Activated CD4-positive, alpha-beta memory T cell treated with anti-CD3 and anti-CD28 coated beads, Interleukin-2, amount 10 ng/mL, durations not matched to agents 7 days and 5 days (primary cell): Measurements from ENCODE around the gene ATOH7. TPM values are rescaled to one million over a fixed set of nuclear protein-coding genes. Genes with fewer than 3 reads are reported as not detected.

ENCODE experiments used
- CTCF ChIA-PET: fragments of 350-600 bp; sonication (Branson Sonifier 250); formaldehyde crosslinking; loops from one replicate; lab custom pipeline; 2021; ENCODE audit warnings: antibody characterized with exemption, inconsistent platforms; lab: Charles Lee
- POLR2A ChIA-PET: fragments of 350-600 bp; sonication (Branson Sonifier 250); formaldehyde crosslinking; loops from one replicate; lab custom pipeline; 2021; ENCODE audit warnings: antibody characterized with exemption; lab: Charles Lee
- DNase-seq: peaks from one replicate; pipeline ENCODE4 v3.0.0-alpha.2; 2020
- H3K27ac Mint-ChIP-seq: one replicate; pipeline ENCODE4 v1.8.0; 2021; ENCODE audit warnings: mild to moderate bottlenecking, mixed read lengths
- H3K27me3 Mint-ChIP-seq: one replicate; pipeline ENCODE4 v1.8.0; 2021; ENCODE audit warnings: mixed read lengths
- H3K36me3 Mint-ChIP-seq: one replicate; pipeline ENCODE4 v1.8.0; 2021; ENCODE audit warnings: low read depth, mixed read lengths
- H3K4me1 Mint-ChIP-seq: one replicate; pipeline ENCODE4 v1.8.0; 2021; ENCODE audit warnings: mixed read lengths
- H3K4me3 Mint-ChIP-seq: one replicate; pipeline ENCODE4 v1.8.0; 2021; ENCODE audit warnings: mild to moderate bottlenecking, mixed read lengths
- H3K9me3 Mint-ChIP-seq: one replicate; pipeline ENCODE4 v1.8.0; 2021; ENCODE audit warnings: mixed read lengths
- total RNA-seq, 2 experiments: library from RNA; stranded (reverse); gene quantifications; one replicate each; pipeline ENCODE4 v1.2.3, GENCODE V29; 2021

Gene ATOH7
- total RNA-seq, 2 experiments from 2014 or later, result not detected

DNA sequence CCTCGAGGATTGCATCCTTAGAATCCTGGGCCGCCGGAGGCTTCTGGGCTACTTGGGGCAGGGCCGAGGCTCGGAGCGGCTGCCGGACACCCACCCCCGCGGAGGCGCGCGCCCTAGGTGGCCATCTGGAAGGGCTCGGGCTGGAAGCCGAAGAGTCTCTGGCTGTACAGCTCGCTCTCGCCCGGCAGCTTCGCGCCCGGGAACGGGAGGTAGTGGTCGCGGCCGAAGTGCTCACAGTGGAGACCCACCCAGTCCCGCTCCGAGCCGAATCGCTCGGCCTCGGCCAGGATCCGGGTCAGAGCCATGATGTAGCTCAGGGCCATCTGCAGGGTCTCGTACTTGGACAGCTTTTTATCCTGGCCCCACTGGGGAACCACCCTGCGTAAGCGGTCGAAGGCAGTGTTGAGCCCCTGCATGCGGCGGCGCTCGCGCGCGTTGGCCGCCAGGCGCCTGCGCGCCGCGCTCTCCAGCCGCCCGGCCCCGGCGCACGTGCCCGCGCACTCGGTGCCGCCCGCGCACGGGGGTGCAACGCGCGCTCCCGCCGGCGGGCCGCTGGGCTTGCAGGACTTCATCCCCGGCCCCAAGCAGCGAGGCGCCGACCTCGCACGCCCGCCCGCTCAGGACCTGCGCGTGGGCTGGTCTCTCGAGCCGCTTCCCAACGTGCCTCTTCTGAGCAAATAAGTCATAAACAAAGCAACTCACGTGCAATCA lies 652 bp downstream of the ATOH7 start:
- Mint-ChIP-seq H3K4me1 (peaks cover 9% of the 10 kb centered on the region), H3K27me3 (peaks cover 44% of the 10 kb centered on the region), H3K4me3 (peak overlapping the region; percentile 62), H3K9me3 (no peaks in the 10 kb centered on the region), H3K36me3 (no peaks in the 10 kb centered on the region), H3K27ac (no peak overlapping the region)
- CTCF ChIA-PET, result interaction anchor here (0.9 to 2.9 kb wide), 4 partner anchors 14 to 101 kb away, joined by 3 to 11 read pairs (median 6); partner anchors contain the start of genes HNRNPH3 and PBLD
- peak; percentile 28 for DNase-seq
- POLR2A ChIA-PET, result no interaction called here

DNA sequence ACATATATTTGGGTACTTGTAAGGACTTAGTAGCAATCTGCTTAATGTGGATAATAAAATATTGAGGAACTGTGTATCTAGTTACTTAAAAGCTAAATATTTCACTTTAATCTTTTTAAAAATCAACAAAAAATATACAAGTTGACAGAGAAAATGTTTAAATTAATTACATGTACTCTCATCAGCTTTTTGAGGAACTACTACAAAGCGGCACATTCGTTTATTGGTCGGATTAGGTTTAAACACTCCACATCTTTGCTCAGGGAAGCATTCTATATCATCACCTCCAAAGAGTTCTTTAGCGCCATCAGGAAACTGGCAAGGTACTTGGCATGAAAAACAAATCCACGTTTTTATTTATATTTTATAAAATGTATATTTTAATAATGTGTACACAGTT lies 1.6 kb downstream of the ATOH7 start:
- POLR2A ChIA-PET, result no interaction called here
- no peak for DNase-seq

DNA sequence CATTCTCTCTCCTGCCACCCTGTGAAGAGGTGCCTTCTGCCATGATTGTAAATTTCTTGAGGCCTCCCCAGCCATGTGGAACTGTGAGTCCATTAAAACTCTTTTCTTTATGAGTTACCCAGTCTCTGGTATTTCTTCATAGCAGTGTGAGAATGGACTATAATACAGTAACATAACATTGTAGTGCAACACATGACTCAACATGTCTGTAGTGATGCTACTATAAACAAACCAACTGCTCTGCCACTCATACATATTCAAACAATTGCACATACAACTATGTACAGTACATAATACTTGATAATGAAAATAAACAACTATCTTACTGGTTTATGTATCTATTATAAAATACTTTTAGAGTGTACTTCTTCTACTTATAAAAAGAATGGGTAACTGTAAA lies 7.1 kb downstream of the ATOH7 start:
- H3K27ac Mint-ChIP-seq, result no peak overlapping the region
- ChIA-PET POLR2A (no interaction called here), CTCF (no interaction called here)
- H3K4me3 Mint-ChIP-seq, result no peak overlapping the region
- no peaks in the 10 kb centered on the region for H3K36me3 Mint-ChIP-seq
- no peaks in the 10 kb centered on the region for H3K4me1 Mint-ChIP-seq
- no peaks in the 10 kb centered on the region for H3K9me3 Mint-ChIP-seq
- DNase-seq, result no peak
- H3K27me3 Mint-ChIP-seq, result peaks cover 19% of the 10 kb centered on the region

More for the DNA sequence above, 1.6 kb downstream of the ATOH7 start:
- Mint-ChIP-seq H3K27ac (no peak overlapping the region), H3K9me3 (no peaks in the 10 kb centered on the region), H3K4me3 (no peak overlapping the region), H3K4me1 (peaks cover 9% of the 10 kb centered on the region), H3K27me3 (peaks cover 44% of the 10 kb centered on the region), H3K36me3 (no peaks in the 10 kb centered on the region)
- CTCF ChIA-PET, result interaction anchor here (2.9 kb wide), 1 partner anchor 18 kb away, joined by 11 read pairs; no protein-coding TSS in a partner anchor

DNA sequence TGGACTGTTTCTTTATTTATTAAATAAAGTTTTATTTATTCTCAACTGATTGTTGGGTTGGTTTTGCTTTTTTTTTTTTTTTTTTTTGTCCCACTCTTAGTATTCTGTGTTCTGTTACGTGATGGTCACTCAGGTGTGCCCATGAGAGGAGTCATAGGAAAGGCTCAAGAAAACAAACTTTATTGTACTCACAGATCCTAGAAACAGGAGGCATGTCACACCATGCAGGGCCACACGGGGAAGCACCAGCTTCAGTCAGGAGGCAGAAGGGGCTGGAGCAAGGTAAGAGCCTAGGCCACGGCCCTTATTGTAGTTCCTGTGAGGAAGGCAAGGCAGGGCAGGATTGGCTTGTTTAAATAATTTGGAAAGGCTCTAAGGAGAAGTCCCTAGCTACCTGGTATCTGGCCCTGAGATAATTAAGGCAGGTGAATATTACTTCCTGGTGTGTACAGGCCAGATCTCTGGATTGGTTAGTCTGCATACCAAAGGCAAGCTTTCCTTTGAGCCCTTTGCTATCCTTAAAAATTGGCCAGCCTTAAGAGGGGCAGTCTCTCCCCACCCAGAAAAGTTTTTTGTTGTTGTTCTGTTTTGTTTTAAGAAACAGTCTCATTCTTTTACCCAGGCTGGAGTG lies 8.3 kb downstream of the ATOH7 start:
- H3K36me3 Mint-ChIP-seq, result no peaks in the 10 kb centered on the region
- no peak overlapping the region for H3K4me3 Mint-ChIP-seq
- no peaks in the 10 kb centered on the region for H3K9me3 Mint-ChIP-seq
- no peak for DNase-seq
- no peaks in the 10 kb centered on the region for H3K4me1 Mint-ChIP-seq
- no peak overlapping the region for H3K27ac Mint-ChIP-seq
- peaks cover 13% of the 10 kb centered on the region for H3K27me3 Mint-ChIP-seq
- ChIA-PET CTCF (interaction anchor here (0.6 to 2.7 kb wide), 4 partner anchors 11 to 1701 kb away, joined by 3 to 11 read pairs (median 5); no protein-coding TSS in a partner anchor), POLR2A (no interaction called here)

DNA sequence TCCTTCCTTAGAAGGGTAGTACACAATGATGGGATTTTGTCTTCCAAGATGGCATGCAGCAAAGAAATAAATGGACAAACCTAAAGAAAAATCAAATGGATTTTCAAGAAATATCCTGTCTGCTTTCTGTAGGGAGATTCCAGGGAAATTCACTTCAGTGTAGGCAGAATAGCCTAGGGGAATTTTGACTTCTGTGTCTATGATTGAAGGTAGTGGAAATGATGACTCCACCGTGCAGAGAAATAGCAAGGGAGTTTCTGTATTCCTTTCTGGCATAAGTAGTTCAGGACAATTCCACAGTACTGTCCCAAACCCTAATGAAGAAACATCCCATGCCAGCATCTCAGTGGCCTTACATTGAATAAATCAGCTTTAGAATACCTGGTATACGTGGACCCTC lies 9.5 kb downstream of the ATOH7 start:
- H3K27me3 Mint-ChIP-seq, result peaks cover 7% of the 10 kb centered on the region
- DNase-seq, result no peak
- no peak overlapping the region for H3K4me3 Mint-ChIP-seq
- no peak overlapping the region for H3K27ac Mint-ChIP-seq
- no peaks in the 10 kb centered on the region for H3K4me1 Mint-ChIP-seq
- ChIA-PET POLR2A (no interaction called here), CTCF (interaction anchor here (2.7 kb wide), 1 partner anchor 10 kb away, joined by 11 read pairs; no protein-coding TSS in a partner anchor)
- H3K9me3 Mint-ChIP-seq, result no peaks in the 10 kb centered on the region
- no peaks in the 10 kb centered on the region for H3K36me3 Mint-ChIP-seq

DNA sequence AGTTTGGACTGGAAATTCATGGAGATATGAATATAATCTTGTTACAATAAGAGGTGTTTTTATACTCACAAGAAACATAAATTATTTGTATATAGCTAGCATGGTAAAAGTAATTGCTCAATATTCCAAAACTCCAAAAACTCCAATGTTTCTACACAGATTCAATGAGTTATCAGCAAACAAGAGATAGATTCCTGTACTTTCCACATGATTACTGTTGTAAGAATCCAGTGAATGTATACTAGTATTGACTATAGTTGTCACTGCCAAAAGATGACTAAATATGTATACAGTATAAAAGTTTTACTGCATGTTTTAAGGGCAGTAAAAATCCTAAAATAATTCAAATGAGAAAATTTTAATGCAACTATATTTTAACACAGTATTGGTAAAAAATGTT lies 10.7 kb downstream of the ATOH7 start:
- Mint-ChIP-seq H3K9me3 (no peaks in the 10 kb centered on the region), H3K36me3 (no peaks in the 10 kb centered on the region), H3K4me1 (no peaks in the 10 kb centered on the region), H3K4me3 (no peak overlapping the region), H3K27ac (no peak overlapping the region), H3K27me3 (peaks cover 4% of the 10 kb centered on the region)
- DNase-seq, result no peak
- ChIA-PET CTCF (interaction anchor here (1.3 to 2.7 kb wide), 2 partner anchors 8 to 127 kb away, joined by 3 to 11 read pairs; no protein-coding TSS in a partner anchor), POLR2A (no interaction called here)

DNA sequence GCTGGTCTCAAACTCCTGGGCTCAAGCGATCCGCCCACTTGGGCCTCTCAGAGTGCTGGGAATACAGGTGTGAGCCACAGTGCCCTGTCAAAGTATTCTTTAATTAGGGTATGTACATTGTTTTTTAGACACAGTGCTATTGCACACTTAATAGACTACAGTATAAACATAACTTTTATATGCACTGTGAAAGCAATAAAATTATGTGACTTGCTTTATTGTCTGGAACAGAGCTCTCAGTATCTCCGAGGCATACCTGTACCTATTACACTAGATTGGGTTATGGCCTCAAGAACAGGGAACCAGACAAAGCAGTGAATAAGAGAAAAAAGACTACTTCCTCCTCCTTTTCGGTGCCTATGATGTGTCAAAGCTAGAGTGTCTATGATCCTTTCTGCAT lies 13.1 kb downstream of the ATOH7 start:
- ChIA-PET CTCF (no interaction called here), POLR2A (no interaction called here)
- DNase-seq, result no peak
- no peaks in the 10 kb centered on the region for H3K4me1 Mint-ChIP-seq
- H3K36me3 Mint-ChIP-seq, result no peaks in the 10 kb centered on the region
- no peaks in the 10 kb centered on the region for H3K9me3 Mint-ChIP-seq
- no peak overlapping the region for H3K27ac Mint-ChIP-seq
- no peak overlapping the region for H3K4me3 Mint-ChIP-seq
- peaks cover 4% of the 10 kb centered on the region for H3K27me3 Mint-ChIP-seq

DNA sequence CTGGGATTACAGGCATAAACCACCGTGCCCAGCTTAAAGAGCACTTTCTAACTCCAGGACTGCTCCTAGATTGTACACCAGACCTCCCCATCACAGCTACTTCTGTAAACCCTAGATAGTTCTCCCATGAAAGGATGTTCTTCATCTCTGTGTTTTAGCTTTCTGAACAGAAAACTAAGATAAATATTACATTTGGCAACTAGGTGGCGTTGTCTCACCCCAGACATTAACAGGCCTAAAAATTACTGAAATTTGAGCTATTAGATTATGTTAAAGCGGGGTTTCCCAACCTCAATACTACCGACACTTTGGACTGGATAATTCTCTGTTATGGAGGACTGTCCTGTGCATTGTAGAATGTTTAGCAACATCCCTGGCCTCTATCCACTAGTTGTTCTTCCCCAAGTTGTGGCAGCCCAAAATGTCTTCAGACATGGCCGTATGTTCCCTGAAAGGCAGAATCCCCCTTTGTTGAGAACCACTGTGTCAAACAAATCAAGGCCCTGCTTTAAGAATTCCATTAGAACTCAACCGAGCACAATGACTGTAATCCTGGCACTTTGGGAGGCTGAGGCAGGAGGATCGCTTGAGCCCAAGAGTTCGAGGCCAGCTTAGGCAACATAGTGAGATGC lies 19.1 kb downstream of the ATOH7 start:
- ChIA-PET POLR2A (no interaction called here), CTCF (interaction anchor here (0.7 to 5.3 kb wide), 29 partner anchors 9 to 691 kb away, joined by 3 to 44 read pairs (median 4); partner anchors contain the start of gene ATOH7)
- Mint-ChIP-seq H3K27me3 (peaks cover 3% of the 10 kb centered on the region), H3K4me1 (no peaks in the 10 kb centered on the region), H3K9me3 (no peaks in the 10 kb centered on the region), H3K27ac (no peak overlapping the region), H3K36me3 (no peaks in the 10 kb centered on the region), H3K4me3 (no peak overlapping the region)
- DNase-seq, result no peak

DNA sequence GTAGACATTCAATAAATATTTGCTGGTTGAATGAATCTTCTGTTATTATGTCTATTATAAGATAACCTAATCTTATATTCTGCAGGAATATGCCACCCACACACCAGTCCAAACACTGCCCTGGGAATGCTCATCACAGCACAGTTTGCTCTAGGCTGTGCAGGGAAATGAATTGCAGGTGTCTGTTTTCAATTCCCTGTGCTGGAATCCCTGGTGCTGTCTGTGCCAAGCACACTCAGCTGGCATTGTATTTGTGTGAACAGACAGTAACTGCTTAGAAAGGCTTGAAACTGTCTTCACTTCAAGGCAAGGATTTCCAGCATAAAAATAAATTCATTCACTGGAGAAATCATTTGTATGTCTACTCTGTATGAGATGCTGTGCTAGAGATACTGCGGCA lies 20.2 kb downstream of the ATOH7 start:
- no peaks in the 10 kb centered on the region for H3K9me3 Mint-ChIP-seq
- CTCF ChIA-PET, result interaction anchor here (1.4 to 5.3 kb wide), 4 partner anchors 21 to 355 kb away, joined by 3 to 44 read pairs (median 4); no protein-coding TSS in a partner anchor

DNA sequence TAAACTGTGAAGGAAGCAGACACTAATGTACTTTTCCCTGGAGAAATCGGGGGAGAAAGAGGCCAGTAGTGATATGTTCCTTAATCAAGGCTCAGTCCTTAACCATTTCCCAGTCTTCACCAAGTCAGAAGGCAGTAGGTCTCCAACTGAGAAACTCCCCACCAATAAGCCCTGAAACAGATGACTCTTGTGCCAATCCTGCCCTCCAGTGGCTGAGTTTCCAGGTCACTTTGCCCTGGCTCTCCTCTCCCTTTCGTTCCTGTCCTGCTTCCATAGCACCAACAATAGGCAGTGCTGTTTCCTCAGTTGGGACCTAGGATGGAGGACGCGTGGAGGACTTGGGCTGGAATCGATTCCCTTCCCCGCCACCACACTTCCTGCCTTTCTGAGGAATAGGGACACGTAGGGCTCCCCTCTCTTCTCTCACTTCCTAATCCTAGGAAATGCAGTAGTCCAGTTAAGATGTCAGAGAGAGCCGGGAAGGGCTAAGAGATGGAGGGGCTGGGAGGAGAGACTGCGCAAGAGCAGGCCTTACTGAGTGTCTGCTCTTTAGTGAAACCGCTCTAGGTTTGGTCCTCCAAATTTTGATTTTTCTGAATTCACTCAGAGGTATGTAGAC lies 23.4 kb downstream of the ATOH7 start:
- peak; percentile 23 for DNase-seq

More for the DNA sequence above, 20.2 kb downstream of the ATOH7 start:
- Mint-ChIP-seq H3K4me1 (no peaks in the 10 kb centered on the region), H3K27ac (no peak overlapping the region), H3K27me3 (peaks cover 3% of the 10 kb centered on the region), H3K4me3 (no peak overlapping the region), H3K36me3 (no peaks in the 10 kb centered on the region)
- POLR2A ChIA-PET, result no interaction called here
- DNase-seq, result no peak

DNA sequence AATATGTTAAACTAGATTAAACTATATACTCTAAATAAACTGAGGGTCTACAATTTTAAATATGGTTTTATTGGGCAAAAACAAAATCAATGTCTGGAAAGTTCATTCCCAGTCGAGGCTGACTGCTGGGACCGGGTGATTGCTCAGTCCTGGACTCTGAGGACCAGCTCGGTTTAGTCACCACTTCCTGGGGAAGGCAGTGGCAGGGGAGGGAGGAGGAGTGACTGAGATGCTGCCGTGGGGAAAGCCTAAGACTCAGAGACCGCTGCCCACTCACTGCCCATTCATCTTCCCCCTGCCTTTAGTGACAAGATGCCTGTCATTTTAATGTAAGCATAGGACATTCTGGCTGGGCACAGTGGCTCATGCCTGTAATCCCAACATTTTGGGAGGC lies 29.0 kb downstream of the ATOH7 start:
- Mint-ChIP-seq H3K36me3 (no peaks in the 10 kb centered on the region), H3K27ac (no peak overlapping the region), H3K4me1 (peaks cover 8% of the 10 kb centered on the region), H3K4me3 (no peak overlapping the region), H3K9me3 (no peaks in the 10 kb centered on the region), H3K27me3 (peaks cover 19% of the 10 kb centered on the region)
- ChIA-PET POLR2A (no interaction called here), CTCF (interaction anchor here (1.7 to 1.8 kb wide), 2 partner anchors 10 to 347 kb away, joined by 3 to 10 read pairs; no protein-coding TSS in a partner anchor)
- DNase-seq, result no peak

More for the DNA sequence above, 23.4 kb downstream of the ATOH7 start:
- Mint-ChIP-seq H3K9me3 (no peaks in the 10 kb centered on the region), H3K4me1 (peaks cover 1% of the 10 kb centered on the region), H3K27me3 (peaks cover 8% of the 10 kb centered on the region), H3K36me3 (no peaks in the 10 kb centered on the region), H3K27ac (no peak overlapping the region), H3K4me3 (no peak overlapping the region)
- POLR2A ChIA-PET, result no interaction called here
- CTCF ChIA-PET, result interaction anchor here (1.1 to 5.3 kb wide), 2 partner anchors 93 to 352 kb away, joined by 3 to 44 read pairs; no protein-coding TSS in a partner anchor

DNA sequence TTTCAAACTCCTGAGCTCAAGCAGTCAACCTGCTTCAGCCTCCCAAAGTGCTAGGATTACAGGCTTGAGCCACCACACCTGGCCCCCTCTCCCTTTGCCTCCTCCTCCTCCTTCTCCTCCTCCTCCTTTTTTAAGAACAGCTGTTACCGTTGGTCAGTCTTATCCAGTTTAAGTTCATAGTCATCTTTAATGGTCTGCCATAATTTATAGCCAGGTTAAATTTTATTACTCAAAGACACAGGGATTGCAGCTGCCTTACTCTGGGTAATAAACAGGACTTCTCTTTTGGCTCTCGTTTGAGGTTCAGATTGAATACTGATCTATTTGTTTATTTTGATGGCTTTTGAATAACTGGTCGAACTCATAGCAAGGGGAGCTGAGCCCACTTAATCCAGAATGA lies 35.2 kb downstream of the ATOH7 start:
- ChIA-PET POLR2A (no interaction called here), CTCF (interaction anchor here (0.8 to 1.4 kb wide), 3 partner anchors 18 to 106 kb away, joined by 3 to 4 read pairs (median 3); no protein-coding TSS in a partner anchor)
- H3K36me3 Mint-ChIP-seq, result no peaks in the 10 kb centered on the region
- H3K4me1 Mint-ChIP-seq, result no peaks in the 10 kb centered on the region
- DNase-seq, result no peak
- no peak overlapping the region for H3K4me3 Mint-ChIP-seq
- no peaks in the 10 kb centered on the region for H3K9me3 Mint-ChIP-seq
- H3K27me3 Mint-ChIP-seq, result peaks cover 34% of the 10 kb centered on the region
- no peak overlapping the region for H3K27ac Mint-ChIP-seq
